GM19455 (cell line): Measurements from ENCODE around the gene PARK7.
"Not testable (repeated sequence)": the region's sequence is repeated elsewhere in the genome, so short reads cannot be mapped to it uniquely, and the experiment has no call there.

Source experiments
- ATAC-seq: cut with Tn5 transposase; IDR thresholded peaks from one replicate; pipeline ENCODE4 v1.9.1; 2021; ENCODE audit not compliant: unreplicated experiment

Gene PARK7

GRCh38 chr1:7961216-7962013, at the start of gene PARK7:
Gene PARK7 (plus strand): TSS chr1:7961711. CDS start chr1:7962786, 1,075 bp downstream.
- peak; percentile 96 for ATAC-seq

GRCh38 chr1:7912145-7912544, 49.4 kb upstream of the PARK7 start:
- no peak for ATAC-seq

GRCh38 chr1:7912743-7913557, 48.6 kb upstream of the PARK7 start:
- ATAC-seq = no peak

- no peak for ATAC-seq
Observed at GRCh38 chr1:7915826-7916500, 45.5 kb upstream of the PARK7 start.

- ATAC-seq = no peak
Observed at GRCh38 chr1:7916501-7916830, 45.0 kb upstream of the PARK7 start.

GRCh38 chr1:7917971-7918370, 43.5 kb upstream of the PARK7 start:
- not testable (repeated sequence) for ATAC-seq

GRCh38 chr1:7919880-7920279, 41.6 kb upstream of the PARK7 start:
- ATAC-seq = no peak

GRCh38 chr1:7921796-7922195, 39.7 kb upstream of the PARK7 start:
- ATAC-seq = no peak

GRCh38 chr1:7922301-7922700, 39.2 kb upstream of the PARK7 start:
- no peak for ATAC-seq

- ATAC-seq = not testable (repeated sequence)
Observed at GRCh38 chr1:7927061-7927460, 34.5 kb upstream of the PARK7 start.

GRCh38 chr1:7928247-7928646, 33.3 kb upstream of the PARK7 start:
- no peak for ATAC-seq

- no peak for ATAC-seq
Observed at GRCh38 chr1:7929637-7930036, 31.9 kb upstream of the PARK7 start.

- ATAC-seq = no peak
Observed at GRCh38 chr1:7930645-7931445, 30.7 kb upstream of the PARK7 start.

- ATAC-seq = no peak
Observed at GRCh38 chr1:7931446-7931812, 30.1 kb upstream of the PARK7 start.

- ATAC-seq = no peak
Observed at GRCh38 chr1:7932524-7933138, 28.9 kb upstream of the PARK7 start.

GRCh38 chr1:7938070-7938469, 23.4 kb upstream of the PARK7 start:
- no peak for ATAC-seq

- no peak for ATAC-seq
Observed at GRCh38 chr1:7940034-7940433, 21.5 kb upstream of the PARK7 start.

GRCh38 chr1:7940745-7941436, 20.6 kb upstream of the PARK7 start, which contains the start of gene TNFRSF9:
Gene TNFRSF9 (minus strand): TSS chr1:7940839. CDS start chr1:7939994, 845 bp downstream.
- no peak for ATAC-seq

- no peak for ATAC-seq
Observed at GRCh38 chr1:7941437-7941793, 20.1 kb upstream of the PARK7 start.
